HG03280 (cell line): ENCODE data around the gene SLC30A9.

Experiments
- ATAC-seq: cut with Tn5 transposase; IDR thresholded peaks from one replicate; pipeline ENCODE4 v1.9.1; 2021; ENCODE audit warnings: mild to moderate bottlenecking, moderate library complexity; ENCODE audit not compliant: unreplicated experiment

Gene SLC30A9

DNA sequence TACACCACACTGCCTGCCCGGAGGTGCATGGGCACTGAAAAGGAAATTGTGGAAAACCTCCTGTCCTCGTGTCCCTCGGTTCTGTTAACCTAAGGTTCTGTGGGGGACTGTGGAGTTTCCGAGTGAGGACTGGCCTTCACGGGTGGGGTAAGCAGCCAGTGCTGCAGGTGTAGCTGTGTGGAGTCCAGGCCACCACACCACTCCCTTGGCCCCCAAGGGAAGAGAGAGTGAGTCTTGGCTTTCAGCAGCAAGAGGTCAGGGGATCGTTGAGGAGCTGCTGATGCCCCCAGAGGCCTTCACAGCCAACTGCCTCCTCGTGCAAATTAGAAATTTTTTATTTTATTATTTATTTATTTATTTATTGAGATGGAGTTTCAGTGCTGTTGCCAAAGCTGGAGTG is 141.8 kb downstream of the SLC30A9 start:
- no peak for ATAC-seq

DNA sequence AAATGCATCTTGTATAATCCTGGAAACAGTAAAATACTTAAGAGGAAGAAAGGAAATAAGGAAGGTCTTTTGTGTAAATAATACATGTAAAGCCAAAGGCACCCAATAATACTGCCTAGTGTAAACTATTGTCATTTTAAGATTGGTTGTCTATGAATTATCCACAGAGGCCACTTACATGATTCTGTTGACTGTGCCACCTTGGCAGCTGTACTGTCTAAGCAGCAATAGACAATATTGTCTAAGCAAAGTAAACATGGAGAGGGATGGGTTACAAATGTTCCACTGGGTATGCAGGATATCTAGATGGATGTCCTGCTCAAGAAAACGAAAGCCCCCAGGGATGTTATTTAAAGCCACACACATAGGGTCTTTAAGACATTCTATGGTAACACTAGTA is 142.7 kb downstream of the SLC30A9 start:
- ATAC-seq: no peak

DNA sequence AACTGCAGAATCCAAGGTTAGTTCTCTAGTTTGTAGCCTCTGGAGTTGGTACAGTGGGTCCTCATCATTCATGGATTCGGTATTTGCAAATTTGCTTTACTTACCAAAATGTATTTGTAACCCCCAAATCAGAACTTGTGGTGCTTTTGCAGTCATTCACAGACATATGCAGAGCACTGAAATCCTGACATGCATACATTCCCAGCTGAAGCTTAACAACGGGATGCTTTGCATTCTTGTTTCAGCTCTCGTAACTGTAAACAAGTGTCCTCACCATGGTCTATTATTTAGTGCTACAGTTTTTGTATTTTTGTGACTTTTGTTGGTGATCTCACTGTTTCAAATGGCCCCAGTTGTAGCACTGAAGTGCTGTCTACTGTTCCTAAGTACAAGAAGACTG is 146.0 kb downstream of the SLC30A9 start:
- no peak for ATAC-seq
